Hematopoietic multipotent progenitor cell treated with erythropoietin and hydrocortisone succinate and interleukin-3 and kit ligand, for 17 days (in vitro differentiated cells): ENCODE data around the gene SMR3A.

Experiments used
- DNase-seq: peaks from one replicate; pipeline ENCODE4 v3.0.0-alpha.2; 2015; ENCODE audit warnings: low spot score

Gene SMR3A

DNA sequence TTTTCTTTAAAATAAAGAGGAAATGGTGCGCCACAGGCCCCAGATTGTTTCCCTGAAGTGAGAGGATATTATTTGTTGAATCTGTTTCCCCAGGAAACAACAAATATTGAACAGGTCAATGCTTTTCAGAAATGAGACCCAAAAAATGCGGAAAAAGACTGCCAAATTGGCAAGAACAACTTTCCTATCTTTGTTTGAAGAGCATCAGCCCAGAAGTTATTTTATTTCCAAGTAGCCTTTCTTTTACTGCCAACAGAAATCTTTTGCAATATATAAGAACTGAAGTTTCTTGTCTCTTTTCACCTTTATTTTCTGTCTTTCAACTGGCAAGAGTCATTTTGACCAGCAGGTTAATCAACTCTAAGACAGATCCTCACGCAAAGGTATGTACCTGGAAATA, at the start of gene SMR3A:
SMR3A (plus strand) TSS at position 301 of the 400 bp plus-strand sequence. CDS start 1,356 bp downstream, outside the sequence.
- no peak for DNase-seq

DNA sequence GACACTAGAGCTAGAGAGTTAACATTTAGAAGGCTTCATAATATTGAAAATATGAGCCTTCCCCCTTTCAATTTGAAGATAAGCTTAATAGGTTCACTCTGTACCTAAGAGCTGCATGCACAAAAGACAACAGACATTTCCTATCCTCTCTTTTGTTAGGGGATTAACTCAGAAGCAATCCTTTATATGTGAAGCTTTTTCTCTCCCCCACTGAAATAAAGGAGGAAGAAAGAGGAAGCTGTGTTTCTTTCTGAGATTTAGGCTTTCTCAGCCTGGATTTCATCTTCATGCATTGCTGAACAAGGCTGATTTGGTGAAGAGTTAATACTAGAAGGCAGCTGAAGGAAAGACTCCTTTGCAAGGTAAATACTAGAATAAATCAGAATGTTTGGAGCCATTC, 46.8 kb upstream of the SMR3A start:
- DNase-seq: no peak

DNA sequence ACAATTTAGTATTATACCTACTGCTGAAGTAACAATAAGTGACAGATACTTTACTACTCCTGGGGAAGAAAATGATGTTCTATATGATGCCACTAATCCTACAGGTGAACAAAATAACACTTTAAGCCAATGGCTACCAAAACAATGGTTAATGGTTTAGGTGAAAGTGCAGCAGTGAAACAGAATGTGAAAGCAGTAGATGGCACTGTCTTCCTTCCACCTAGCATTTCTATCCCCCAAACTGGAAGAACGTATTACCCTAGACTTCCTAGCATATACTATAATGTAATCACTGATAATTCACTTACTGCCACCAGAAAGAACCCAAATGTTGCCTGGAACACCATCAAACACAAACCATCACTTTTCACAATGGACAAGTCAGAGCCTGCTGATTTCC, 44.6 kb upstream of the SMR3A start:
- no peak for DNase-seq

DNA sequence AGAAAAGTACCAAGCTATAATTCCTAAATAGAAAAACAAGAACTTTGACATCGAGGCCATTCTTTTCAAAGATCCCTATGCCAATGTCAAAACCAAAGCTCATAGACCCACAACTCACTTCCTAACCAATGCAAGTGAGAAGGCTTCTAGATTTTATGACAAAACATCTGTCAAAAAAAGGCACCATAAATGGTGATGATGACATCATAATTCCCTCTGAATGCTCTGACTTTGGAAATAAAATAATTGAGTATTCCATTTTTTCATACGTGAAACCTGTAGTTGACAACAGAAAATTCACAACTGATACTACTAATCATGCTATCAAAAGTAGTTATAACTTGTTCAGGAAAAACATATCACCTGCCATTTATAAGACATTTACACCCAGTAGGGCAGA, 34.5 kb upstream of the SMR3A start:
- no peak for DNase-seq

DNA sequence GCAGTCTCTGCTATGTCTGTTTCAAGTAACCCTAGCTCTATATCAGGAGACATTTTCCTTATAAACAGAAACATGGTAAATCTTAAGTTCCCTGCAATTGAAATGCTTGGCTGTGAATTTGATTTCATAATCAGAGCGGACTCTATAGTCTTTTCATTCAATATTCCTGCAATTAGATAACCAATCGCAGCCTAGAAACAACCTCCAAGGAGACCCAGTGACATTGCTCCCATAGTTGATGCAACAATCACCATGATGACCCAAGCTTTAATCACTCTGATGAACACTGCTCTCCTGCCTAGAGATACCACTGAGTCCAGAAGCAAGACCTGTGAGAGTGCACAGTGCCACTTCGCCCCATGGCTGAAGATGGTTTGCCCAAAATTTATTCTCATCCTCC, 25.9 kb upstream of the SMR3A start, which contains the start of gene CABS1:
CABS1 (plus strand) TSS at position 301 of the 400 bp plus-strand sequence; CDS start at position 360, 59 bp downstream.
- no peak for DNase-seq

DNA sequence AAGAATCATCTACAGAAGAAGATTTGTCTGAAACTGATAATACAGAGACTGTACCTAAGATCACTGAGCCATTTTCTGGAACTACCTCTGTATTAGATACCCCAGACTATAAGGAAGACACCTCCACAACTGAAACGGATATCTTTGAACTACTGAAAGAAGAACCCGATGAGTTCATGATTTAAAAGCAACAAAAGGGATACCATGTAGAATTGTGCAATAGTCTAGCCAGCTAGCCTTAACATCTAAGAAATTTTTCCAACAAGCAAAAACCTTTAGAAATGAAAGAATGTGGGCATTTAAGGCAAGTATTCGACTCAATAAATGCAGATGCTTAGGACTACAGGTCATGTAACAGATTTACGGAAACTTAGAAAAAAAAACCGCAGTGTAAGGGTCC, 24.5 kb upstream of the SMR3A start:
- DNase-seq: no peak

DNA sequence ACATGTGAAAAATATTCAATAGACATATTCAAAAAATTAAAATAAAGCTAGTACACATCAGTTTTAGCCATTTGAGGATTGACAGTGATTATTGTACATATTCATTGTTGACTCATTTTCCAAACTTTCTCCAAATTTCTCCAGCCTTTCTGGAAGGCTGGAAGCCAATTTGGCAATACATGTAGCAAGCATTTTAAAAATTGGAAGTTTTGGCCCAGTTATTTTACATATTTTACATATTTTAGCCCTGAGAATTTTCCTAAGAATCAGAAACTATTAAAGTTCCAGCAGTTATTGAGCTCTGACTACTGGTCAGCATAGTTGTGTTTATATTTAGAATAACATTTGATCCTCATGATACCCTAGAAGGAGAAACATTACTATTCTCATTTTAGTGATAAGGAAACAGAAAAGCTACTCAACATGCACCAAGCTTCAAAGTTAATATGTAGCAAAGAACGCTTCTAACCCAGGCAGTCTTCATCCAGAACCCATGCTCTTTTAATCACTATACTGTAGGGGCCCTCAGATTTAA, 22.6 kb upstream of the SMR3A start:
- DNase-seq: no peak

DNA sequence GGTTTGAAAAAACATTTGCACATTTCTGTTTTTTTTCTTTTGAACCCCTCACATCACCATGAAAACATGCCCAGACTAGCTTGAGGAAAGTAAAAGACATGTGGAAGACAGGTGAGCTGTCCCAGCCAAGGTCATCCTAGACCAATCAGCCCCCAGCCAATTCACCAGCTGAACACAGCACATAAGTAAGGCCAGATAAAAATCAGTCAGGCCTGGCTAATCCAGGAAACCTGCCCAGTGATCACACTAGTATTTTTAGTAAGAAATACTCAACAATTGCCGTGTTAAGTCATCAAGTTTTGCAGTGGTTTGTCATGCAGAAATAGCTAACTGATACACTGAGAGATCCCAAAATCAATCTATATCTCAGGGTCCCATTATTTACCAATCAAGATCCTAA, 4.4 kb upstream of the SMR3A start:
- DNase-seq: no peak

DNA sequence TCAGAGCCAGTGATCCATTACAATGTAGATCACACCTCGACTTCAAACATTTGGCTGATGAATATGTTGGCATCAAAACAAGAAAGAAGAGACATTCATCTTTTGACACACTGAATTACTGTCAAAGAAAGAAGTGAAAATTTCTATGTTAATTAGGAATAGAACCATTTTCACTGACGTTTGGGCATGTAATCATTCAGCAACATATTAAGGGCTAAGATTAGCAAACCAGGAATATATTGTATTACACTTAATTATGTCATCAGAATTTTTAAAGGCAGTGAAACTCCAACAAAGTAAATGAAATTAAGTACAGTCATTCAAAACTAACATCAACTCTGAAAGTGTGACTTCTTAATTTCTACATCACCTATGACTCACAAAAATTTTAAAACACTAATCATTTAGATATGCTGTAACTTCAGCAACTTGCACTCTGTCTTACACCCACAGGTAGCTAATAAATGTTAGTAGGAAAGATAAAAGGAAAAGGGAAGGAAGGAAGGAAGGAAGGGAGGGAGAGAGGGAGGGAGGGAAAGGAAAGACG, 1.4 kb upstream of the SMR3A start:
- no peak for DNase-seq

DNA sequence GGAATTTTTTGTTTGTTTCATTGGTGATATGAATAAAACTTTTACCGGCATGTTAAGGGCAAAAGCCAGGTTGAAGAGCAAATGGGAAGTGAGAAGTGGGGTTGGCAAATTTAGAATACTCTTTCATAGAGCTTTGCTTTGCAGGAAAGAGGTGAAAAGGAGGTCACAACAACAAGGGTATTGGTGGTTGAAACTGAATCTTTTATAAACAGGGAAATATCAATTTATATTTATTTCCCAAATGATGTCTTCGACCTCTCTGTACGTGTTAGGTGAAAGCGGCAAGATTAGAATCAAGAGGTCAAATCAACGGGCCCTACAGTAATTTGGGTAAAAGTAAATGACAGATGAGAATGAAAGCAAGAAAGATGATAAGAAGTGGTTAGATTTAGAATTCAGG, 3.4 kb downstream of the SMR3A start:
- no peak for DNase-seq

DNA sequence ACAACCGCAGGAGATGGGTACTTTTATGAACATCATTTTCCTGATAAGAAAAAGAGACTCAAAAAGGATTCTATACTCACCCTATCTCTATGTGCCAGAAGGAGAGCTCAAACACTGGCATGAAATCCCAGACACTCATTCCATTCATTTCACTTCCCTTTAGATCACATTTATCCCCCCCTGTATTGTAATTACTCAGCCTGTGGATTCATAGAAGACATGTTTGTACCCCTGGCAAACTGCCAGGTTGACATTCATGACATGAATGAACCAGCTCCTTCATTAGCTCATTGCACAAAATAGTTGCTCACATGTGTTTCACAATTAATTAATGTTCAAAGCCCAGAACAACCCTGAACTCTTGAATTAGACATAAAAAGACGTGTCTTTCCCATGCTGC, 4.9 kb downstream of the SMR3A start:
- no peak for DNase-seq

DNA sequence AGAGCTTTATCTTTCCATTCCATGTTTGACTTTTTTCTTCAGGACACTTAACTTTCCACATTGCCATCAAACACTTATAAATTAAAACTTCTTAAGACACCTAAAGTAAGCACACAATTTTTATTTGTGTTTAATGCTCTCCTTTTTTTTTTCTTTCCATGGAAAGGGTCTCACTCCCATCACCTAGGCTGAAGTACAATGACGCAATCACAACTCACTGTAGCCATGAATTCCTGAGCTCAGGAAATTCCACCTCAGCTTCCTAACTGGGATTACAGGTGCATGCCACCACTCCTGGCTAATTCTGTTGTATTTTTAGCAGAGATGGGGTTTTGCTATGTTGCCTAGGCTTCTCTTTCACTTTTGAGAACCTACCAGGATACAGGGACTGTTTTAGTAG, 7.3 kb downstream of the SMR3A start:
- no peak for DNase-seq

DNA sequence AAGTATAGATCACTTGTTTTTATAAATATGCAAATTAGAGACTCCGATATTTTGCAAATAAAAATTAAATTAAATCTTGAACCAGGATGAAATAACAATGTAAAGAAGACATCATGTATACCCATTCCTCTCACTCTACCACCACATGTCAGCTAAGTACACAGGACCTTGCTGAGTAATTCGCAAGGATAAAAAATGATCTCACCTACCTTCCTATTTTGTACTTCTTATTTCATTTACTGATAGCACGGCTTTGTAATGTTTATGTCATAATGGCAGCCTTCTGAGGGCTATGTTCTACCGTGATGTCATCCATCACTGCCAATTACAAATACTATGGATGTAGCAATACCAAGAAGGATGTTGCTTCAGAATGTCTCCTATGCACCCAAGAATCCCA, 11.4 kb downstream of the SMR3A start:
- DNase-seq: no peak

DNA sequence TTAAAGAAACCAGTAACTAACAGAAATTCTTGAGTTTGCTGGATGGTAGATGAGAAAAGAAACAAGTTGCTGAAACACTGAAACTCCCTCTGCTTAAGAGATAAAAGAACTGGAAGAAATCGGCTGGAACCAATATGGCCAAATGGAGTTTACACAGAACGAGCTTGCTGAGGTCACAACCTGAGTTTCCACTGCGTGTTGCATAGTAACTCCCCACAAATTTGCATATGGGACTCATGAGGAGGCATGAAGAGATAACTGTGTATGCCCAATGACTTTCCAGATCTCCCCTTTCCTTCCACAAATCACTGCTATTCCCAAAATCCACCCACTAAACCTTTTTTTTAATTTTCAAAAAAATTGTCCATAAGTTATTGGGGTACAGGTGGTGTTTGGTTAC, 12.2 kb downstream of the SMR3A start:
- DNase-seq: no peak

DNA sequence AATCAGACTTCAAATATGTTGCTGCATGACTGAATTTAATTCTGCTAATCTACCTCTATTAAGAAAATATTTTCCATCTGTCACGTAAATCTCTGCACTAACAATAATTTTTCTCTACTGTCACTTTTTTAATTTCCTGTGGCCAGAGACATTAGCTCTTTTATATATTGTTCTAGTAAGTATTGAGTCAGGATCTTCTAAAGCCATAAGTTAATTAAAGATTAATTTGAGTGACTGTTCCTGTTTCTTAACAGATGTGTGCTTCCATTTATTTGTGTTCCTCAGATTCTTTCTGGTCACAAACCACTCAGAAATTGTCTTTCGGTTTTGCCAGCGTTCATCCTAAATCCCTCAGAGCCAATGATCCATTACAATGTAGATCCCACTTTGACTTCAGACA, 20.0 kb downstream of the SMR3A start:
- DNase-seq: no peak

DNA sequence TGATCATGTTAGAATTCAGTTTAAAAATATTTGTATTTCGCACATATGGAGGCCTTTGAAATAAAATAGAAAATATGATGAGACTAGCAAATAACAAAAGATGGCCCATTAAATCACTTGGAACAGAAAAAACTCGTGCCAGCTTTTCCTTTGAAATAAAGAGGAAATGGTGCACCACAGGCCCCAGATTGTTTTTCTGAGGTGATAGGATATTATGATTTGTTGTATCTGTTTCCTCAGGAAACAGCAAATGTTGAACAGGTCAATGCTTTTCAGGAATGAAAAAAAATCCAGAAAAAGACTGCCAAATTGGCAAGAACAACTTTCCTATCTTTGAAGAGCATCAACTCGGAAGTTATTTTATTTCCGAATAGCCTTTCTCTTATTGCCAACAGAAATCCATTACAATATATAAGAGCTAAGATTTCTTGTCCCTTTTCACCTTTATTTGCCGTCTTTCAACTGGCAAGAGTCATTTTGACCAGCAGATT, 22.2 kb downstream of the SMR3A start, which contains the start of gene SMR3B:
SMR3B (plus strand) TSS at position 441 of the 491 bp plus-strand sequence. CDS start 1,380 bp downstream, outside the sequence.
- DNase-seq: no peak

DNA sequence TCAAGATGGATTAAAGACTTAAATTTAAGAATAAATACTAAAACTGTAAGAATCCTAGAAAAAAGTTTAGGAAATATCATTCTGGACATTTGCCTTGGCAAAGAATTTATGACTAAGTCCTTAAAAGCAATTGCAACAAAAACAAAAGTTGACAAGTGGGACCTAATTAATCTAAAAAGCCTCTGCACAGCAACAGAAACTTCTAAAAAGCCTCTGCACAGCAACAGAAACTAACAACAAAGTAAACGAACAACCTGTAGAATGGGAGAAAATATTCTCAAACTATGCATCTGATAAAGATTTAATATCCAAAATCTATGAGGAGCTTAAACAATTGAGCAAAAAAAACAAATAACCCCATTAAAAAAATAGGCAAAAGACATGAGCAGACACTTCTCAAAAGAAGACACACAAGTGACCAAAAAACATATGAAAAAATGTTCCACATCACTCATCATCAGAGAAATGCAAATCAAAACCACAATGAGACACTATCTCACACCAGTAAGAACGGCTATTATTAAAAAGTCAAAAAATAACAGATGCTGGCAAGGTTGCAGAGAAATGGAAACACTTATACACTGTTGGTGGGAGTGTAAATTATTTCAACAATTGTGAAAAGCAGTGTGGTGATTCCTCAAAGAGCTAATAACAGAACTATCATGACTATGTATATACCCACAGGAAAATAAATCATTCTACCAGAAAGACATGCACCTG, 31.7 kb downstream of the SMR3A start:
- DNase-seq: no peak

DNA sequence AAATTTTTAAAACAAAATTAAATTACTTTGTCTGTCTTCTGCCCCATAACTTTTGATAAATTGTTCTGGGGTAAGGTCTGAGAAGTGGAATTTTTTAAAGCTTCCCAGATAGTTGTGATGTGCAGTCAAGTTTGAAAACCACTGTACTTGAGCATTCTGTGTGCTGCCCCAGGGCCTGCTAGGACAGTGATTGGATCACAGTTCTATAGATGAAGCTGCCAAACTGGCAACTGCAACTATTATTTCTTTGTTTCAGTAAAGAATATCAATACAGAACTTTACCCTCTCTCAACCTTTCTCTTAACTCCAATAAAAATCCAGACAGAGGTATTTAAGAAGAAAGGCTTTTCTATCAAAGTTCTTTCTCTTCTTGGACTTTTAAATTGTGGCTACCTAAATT, 37.0 kb downstream of the SMR3A start, which contains the start of gene OPRPN:
OPRPN (plus strand) TSS at position 361 of the 400 bp plus-strand sequence. CDS start 1,346 bp downstream, outside the sequence.
- no peak for DNase-seq

DNA sequence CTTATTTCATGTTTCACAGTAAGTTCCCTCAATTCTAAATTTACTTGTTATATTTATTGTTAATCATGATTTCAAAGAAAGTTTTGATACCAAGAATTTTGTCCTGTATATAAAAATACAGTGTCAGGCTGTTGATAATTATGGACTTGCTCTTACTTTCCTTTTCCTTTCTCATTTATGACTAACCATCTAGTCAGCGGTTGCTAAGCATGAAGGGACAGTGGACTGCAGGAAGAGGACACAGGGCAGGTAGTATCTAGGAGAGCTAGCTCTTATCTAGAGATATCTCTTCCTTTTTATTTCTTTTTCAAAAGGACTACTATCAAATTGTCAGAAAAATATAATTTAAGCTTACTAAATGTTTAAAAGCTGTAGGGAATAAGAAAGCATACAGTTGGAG, 38.8 kb downstream of the SMR3A start:
- no peak for DNase-seq

DNA sequence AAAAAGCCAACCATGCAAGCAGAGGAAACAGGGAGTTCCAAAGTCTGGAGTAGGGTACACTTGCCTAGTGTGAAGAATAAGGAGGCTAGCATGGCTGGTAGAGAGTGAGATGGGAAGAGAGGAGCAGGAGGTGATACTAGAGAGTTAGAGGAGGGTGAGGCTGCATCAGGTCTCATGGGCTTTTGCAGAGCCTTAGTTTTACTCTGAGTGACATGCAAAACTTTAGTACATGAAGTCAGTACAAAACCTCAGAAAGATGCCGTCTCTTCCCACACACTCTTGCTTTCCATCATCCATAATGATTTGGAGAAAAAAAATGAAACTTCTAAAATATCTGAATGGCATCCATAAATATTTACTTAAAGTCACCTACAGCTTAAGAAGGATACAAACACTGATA, 42.2 kb downstream of the SMR3A start:
- no peak for DNase-seq

DNA sequence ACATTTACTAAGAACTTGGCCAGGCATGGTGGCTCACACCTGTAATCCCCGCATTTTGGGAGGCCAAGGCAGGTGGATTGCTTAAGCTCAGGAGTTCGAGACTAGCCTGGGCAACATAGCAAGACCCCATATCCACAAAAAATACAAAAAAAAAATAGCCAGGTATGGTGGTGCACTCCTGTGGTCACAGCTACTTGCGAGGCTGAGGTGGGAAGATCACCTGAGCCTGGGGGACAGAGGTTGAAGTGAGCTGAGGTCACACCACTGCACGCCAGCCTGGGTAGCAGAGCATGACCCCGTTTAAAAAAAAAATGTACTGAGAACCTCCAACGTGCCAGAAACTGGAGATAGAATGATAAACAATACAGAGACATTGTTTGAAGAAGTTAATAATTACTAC, 45.2 kb downstream of the SMR3A start:
- no peak for DNase-seq
